NCI-H187 treated with DMSO at 0.1 percent for 48 hours (cell line): ENCODE data around the gene PPM1H.
"Not testable (repeated sequence)": the region's sequence is repeated elsewhere in the genome, so short reads cannot be mapped to it uniquely, and the experiment has no call there.

ENCODE experiments used
- DNase-seq: peaks from one replicate; lab custom pipeline; 2025; lab: John Stamatoyannopoulos, UW

The PPM1H gene

GRCh38 chr12:62943779-62944395 lies 8.9 kb upstream of the PPM1H start:
- DNase-seq: no peak

DNA sequence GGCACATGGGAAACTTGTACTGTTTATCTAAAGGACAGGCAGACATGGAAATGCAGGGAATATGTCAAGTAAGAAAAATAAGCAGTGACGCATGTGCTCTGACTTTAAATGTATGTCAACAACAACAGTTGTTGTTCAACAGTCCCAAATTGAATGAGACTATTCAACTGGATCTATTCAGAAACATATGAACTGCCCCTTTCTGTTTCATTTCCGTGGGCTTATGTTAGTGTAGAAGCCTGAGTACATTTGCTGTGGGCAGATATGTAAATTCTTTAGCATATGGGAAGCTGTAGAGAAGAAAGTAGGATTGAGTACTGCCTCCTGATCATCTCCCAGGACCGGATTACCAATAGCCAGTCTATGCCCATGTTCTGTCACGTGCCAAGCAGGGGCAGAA lies 7.4 kb upstream of the PPM1H start:
- DNase-seq: not testable (repeated sequence)

GRCh38 chr12:62934239-62934798 lies 631 bp downstream of the PPM1H start:
- no peak for DNase-seq

- DNase-seq: no peak
Measured at GRCh38 chr12:62933602-62934238, 1.2 kb downstream of the PPM1H start.

DNA sequence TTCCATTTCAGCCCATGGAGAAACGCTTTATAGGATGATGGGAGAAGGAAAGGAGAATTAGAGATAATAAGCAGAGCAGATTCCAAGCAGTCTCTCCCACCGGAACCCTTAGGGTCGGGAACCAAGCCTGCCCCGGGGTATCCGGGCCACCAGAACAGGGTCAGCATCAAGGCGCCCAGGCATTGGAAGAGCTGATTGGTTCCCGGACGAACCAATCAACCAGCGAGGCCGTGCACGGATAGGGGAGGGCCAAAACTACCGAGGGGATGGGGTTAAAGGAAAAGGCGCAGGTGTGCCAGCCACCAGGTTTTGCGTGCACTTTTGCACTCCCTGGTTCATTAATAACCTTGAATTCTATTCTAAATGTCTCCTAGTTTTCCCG lies 1.7 kb downstream of the PPM1H start:
- DNase-seq: no peak

DNA sequence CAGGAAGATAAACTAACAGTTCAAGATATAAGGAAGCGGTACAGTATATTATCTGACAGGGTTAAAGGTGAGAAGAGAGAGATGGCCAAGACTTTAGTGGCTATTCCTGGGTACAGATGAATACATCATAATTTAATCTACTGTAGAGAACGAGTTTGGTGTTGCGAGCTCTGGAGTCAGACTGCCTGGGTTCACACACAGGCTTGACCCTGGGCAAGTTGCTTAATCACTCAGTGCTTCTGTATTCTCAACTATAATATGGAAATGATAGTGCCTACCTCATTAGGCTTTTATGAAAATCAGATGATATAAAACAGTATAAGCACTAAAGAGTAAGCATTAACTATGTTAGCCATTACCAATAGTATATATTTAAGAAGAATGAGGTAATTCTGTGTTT lies 3.5 kb downstream of the PPM1H start:
- no peak for DNase-seq

- no peak for DNase-seq
Measured at GRCh38 chr12:62930546-62931425, 4.2 kb downstream of the PPM1H start.

GRCh38 chr12:62928632-62929031 lies 6.3 kb downstream of the PPM1H start:
- no peak for DNase-seq

- no peak for DNase-seq
Measured at GRCh38 chr12:62925680-62926079, 9.3 kb downstream of the PPM1H start.

DNA sequence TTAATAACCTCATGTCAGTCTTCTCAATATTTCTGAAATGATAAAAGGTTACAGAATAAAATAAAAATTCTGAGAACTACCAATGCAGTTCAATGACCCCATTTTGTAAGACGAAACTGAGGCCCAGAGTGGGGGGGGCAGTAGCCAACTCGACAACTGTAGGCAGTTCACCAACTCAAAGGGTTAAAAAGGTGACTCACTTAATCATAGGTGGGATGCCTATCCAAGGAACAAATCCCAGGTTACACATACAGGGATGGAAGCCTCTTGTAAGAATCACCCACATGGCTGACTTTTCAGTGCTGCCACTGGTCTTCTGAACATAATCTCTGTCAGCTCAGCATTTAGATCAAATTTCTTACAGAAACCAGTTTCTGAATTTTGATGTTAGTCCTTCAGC lies 10.9 kb downstream of the PPM1H start:
- DNase-seq: no peak

- no peak for DNase-seq
Measured at GRCh38 chr12:62922539-62922938, 12.4 kb downstream of the PPM1H start.

GRCh38 chr12:62919838-62920237 lies 15.1 kb downstream of the PPM1H start:
- DNase-seq: no peak

DNA sequence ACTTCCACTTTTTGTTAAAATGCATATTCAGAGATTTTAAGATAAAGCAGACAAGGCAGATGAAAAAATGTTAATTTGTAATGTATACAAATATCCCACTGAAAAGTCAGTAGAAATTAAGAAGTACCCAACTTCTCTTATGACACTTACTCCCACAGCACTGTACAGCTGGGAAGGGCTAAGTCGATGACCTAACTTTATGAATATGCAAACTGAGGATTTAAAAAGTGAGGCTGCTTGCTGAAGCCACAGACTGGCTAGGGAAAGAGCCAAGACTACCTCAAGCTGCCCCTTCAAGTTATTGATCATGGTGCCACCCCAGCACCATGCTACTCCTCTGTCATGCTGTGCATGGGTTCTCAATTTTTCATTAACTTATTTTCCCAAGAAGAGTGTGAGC lies 17.0 kb downstream of the PPM1H start:
- DNase-seq: no peak

GRCh38 chr12:62916632-62917425 lies 18.1 kb downstream of the PPM1H start:
- peak; percentile 23 for DNase-seq

DNA sequence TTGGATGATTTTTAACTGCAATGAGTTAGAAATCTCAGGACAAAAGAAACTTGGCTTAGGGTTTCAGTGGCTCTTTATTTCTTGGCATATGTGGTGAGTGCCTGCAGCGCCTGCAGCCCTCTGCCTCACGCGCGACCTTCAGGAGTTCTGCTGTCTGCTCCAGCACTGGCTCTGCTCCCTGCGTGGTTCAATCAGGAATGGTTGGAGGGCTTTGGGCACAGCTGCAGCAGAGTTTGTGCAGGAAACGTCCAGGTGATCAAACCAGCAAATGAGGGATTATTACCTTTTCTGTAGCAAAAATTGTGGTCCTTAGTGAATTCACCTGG lies 19.8 kb downstream of the PPM1H start:
- DNase-seq: no peak

DNA sequence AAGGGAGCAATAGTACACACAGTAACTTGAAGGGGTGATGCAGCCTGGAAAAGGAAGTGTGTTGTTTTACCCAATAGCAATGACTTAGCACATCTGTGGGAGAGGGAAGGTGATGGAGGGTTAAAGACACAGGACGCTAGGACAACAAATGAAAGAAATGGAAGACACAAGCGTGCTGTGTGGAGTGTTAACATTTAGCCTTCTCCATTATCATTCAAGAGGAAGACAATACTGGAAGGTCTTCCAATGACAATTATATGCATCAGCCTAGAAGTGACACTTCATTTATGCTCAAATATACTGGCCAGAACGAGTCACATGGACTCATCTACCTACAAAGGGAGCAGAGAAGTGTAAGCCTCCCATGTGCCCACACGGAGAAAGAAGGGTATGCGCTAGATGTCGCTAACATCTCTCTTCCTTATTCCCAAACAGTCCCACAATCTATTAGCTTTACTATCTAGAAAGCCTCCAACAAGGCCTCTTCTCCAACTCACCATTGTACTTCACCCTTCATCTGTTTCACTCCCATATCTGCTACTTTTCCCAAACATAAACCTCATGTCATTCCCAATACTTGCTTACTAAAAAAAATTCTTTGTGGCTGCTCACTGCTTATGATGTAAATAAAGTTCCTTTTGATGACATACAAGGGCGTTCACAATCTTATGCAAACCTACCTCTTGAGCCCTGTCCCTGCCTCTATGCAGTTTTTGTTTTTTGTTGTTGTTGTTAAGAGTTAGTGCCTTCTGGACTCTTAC lies 20.3 kb downstream of the PPM1H start:
- no peak for DNase-seq

DNA sequence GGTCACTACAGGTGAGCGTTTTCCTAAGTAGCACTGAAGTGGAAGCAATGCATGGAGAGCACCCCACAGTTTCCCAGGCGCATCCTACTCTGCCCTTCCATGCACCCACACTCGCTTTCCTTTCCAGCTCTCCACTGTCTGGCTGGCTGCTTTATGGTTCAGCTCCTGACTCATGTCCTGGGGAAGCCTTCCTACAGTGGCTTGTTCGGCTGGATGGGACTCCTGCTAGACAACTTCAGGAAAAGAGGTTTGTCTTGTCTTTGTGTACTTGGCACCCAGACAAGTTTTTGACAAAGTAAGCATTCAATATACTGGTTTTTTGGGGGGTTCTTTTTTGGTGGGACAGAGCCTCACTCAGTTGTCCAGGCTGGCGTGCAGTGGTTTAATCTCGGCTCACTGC lies 21.6 kb downstream of the PPM1H start:
- DNase-seq: no peak

DNA sequence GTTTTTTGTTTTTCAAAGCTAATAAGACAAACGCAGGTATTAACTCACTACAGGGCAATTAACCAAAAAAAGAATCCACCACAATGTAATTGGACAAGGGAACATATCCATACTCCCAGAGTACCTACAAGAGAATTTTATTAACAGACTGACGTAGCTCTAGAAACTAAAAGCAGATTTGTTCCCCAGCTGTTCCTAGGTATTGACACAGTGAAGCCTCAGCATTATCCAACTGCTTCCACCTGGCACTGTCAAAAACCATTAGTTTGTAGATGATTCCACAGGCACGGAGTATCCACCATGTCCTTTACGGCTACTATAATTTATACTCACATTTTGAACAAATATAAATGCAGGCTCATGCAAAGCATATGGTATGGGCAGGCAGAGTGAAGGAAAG lies 22.3 kb downstream of the PPM1H start:
- no peak for DNase-seq

DNA sequence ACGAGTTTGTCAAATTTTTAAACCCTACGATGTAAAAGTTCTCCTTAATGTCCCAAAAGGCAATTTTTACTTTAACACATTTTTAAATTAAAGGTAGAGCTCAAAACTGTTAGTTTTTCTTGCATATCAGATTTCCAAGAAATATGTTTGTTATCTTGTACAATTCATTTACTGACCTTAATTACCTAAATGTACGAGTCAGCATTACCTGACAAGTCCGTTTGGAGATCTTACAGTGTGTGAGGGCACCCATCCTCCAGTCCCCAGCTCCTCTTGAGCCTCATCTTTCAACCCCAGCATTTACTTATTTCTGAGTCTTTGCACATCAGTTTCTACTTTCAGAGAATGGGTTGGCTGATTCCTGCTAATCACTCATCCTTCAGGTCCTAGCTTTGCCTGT lies 23.7 kb downstream of the PPM1H start:
- DNase-seq: no peak

GRCh38 chr12:62910549-62911169 lies 24.3 kb downstream of the PPM1H start:
- DNase-seq: no peak

DNA sequence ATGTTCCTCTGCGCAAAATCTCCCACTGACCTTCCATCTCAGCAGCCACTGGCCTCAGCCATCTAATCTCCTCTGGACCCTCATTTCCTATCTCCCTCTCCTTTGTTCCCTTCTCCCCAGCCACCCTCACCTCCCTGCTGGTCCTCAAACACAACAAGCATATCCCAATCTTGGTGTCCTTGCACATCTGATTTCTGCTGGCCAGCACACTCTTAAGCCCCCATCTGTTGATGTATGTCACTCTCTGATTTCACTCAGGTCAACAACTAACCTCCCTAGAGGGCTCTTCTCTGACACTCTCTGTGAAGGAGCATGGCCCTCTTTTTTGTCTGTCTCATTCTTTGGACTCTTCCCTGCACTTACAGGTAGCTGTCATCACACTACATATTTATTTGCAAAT lies 25.6 kb downstream of the PPM1H start:
- no peak for DNase-seq
